OCI-LY7 (cell line): ENCODE measurements around the gene USP15. TPM values are rescaled to one million over a fixed set of nuclear protein-coding genes. Genes with fewer than 3 reads are reported as not detected.

Source experiments
- BruUV-seq: library from RNA; stranded (reverse); fragments of 400-500 nt; replicated peaks from 2 replicates; lab custom pipeline; 2021; lab: Mats Ljungman, UMichigan
- CTCF ChIA-PET: fragments of 300-600 bp; sonication (Branson Sonifier 250); formaldehyde crosslinking; loops from one replicate; lab custom pipeline; 2022; ENCODE audit warnings: antibody characterized with exemption; ENCODE audit not compliant: unreplicated experiment; lab: Charles Lee
- POLR2A ChIA-PET: fragments of 300-600 bp; sonication (Branson Sonifier 250); formaldehyde crosslinking; loops from one replicate; lab custom pipeline; 2022; ENCODE audit warnings: antibody characterized with exemption; lab: Charles Lee
- DNase-seq: peaks from one replicate; pipeline ENCODE4 v3.0.0-alpha.2; 2015; ENCODE audit warnings: low spot score
- H2AFZ ChIP-seq: fragments of 200-600 bp; sonication (generic), shearing (Covaris generic); 2 replicates; pipeline ENCODE4 v1.6.1; 2014; ENCODE audit warnings: mild to moderate bottlenecking, antibody characterized with exemption, low read length, moderate library complexity
- H3K27ac ChIP-seq: fragments of 200-600 bp; sonication (generic); 2 replicates; pipeline ENCODE4 v1.5.1; 2014; ENCODE audit warnings: mixed run types, low read depth, mild to moderate bottlenecking, moderate library complexity, low read length, inconsistent platforms; ENCODE audit not compliant: poor library complexity, severe bottlenecking
- H3K36me3 ChIP-seq: fragments of 200-600 bp; sonication (generic); 2 replicates; pipeline ENCODE4 v1.6.1; 2014; ENCODE audit warnings: mild to moderate bottlenecking, antibody characterized with exemption, low read length, moderate library complexity, mixed read lengths; ENCODE audit not compliant: insufficient read depth
- H3K4me1 ChIP-seq: fragments of 200-600 bp; sonication (generic); 2 replicates; pipeline ENCODE4 v1.5.1; 2014; ENCODE audit warnings: mild to moderate bottlenecking, low read length; ENCODE audit not compliant: insufficient read depth, poor library complexity, severe bottlenecking
- H3K4me2 ChIP-seq: fragments of 200-600 bp; sonication (generic); 2 replicates; pipeline ENCODE4 v1.6.1; 2014; ENCODE audit warnings: mild to moderate bottlenecking, low read length
- H3K4me3 ChIP-seq: fragments of 200-600 bp; sonication (generic); 2 replicates; pipeline ENCODE4 v1.5.1; 2014; ENCODE audit warnings: mild to moderate bottlenecking, low read depth, low read length; ENCODE audit not compliant: poor library complexity, severe bottlenecking
- H3K79me2 ChIP-seq: fragments of 200-600 bp; sonication (generic); 2 replicates; pipeline ENCODE4 v1.6.1; 2016; ENCODE audit warnings: low read depth, mild to moderate bottlenecking, low read length, moderate library complexity, mixed read lengths; ENCODE audit not compliant: insufficient read depth
- H3K9me2 ChIP-seq: fragments of 200-600 bp; sonication (generic); 2 replicates; pipeline ENCODE4 v1.6.1; 2016; ENCODE audit warnings: mild to moderate bottlenecking, low read length, mixed read lengths; ENCODE audit not compliant: insufficient read depth
- H3K9me3 ChIP-seq: fragments of 200-600 bp; sonication (generic); 2 replicates; pipeline ENCODE4 v1.6.1; 2014; ENCODE audit warnings: mild to moderate bottlenecking, mixed run types, low read length, mixed read lengths
- H4K20me1 ChIP-seq: fragments of 200-600 bp; sonication (generic); 2 replicates; pipeline ENCODE4 v1.6.1; 2014; ENCODE audit warnings: mild to moderate bottlenecking, antibody characterized with exemption, low read length, moderate library complexity, mixed read lengths; ENCODE audit not compliant: insufficient read depth
- EZH2phosphoT487 ChIP-seq: fragments of 200-600 bp; sonication (generic); IDR thresholded peaks from 2 replicates; pipeline ENCODE4 v1.6.1; 2018; ENCODE audit warnings: low read depth, borderline replicate concordance, mild to moderate bottlenecking, mixed run types, antibody characterized with exemption, low read length, moderate library complexity, mixed read lengths
- intact Hi-C: fragments of 100-400 bp; cut with micrococcal nuclease; formaldehyde crosslinking; loops from one replicate; pipeline ENCODE4 v1.10.0; 2022; ENCODE audit not compliant: unreplicated experiment
- total RNA-seq, 2 experiments: library from RNA; depleted of rRNA in 1 of 2; stranded (reverse); fragments of >200 nt in 1 of 2; shearing (Covaris generic) in 1 of 2; gene quantifications; 2 replicates each; pipeline ENCODE4 v1.2.3, GENCODE V29; 2014 to 2022
- TF ChIP-seq, protein P1 (sequence below): fragments of 200-600 bp; sonication (generic); conservative IDR thresholded peaks from 2 replicates; pipeline ENCODE4 v1.5.1; 2014; ENCODE audit warnings: mild to moderate bottlenecking, antibody characterized with exemption, low read length, moderate library complexity, mixed read lengths

Gene USP15
- total RNA-seq, 2 experiments from 2014 or later, result 43.3 to 62.8 TPM

DNA sequence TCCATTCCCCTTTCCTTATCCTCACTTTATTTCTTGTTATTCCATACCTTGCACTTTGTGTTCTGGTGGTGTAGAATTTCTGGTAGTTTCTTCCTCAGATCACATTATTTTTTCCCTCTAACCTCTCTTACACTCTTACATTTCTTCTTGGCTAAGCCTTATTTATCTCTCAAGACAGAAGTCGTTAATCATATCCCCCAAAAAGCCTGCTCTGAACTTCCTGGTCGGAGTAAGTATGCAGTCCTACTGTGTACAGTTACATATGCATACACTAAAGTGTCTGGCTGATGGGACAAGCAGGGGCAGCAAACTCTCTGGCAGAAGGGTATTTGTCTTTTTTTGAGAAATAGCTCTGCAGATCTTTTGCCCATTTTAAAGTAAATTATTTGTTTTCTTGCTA lies 33.1 kb upstream of the USP15 start:
- CTCF ChIA-PET, result no interaction called here
- Histone ChIP-seq H3K9me2 (no peaks in the 10 kb centered on the region), H3K4me1 (no peaks in the 10 kb centered on the region), H4K20me1 (no peaks in the 10 kb centered on the region), H3K79me2 (no peaks in the 10 kb centered on the region), H2AFZ (no peak overlapping the region), H3K27ac (no peak overlapping the region), H3K4me2 (no peak overlapping the region), H3K36me3 (no peaks in the 10 kb centered on the region), H3K4me3 (no peak overlapping the region), H3K9me3 (no peaks in the 10 kb centered on the region)
- BruUV-seq, result no TSS peak
- intact Hi-C loops, result no loop called here
- POLR2A ChIA-PET, result no interaction called here
- TF ChIP-seq, protein P1, sequence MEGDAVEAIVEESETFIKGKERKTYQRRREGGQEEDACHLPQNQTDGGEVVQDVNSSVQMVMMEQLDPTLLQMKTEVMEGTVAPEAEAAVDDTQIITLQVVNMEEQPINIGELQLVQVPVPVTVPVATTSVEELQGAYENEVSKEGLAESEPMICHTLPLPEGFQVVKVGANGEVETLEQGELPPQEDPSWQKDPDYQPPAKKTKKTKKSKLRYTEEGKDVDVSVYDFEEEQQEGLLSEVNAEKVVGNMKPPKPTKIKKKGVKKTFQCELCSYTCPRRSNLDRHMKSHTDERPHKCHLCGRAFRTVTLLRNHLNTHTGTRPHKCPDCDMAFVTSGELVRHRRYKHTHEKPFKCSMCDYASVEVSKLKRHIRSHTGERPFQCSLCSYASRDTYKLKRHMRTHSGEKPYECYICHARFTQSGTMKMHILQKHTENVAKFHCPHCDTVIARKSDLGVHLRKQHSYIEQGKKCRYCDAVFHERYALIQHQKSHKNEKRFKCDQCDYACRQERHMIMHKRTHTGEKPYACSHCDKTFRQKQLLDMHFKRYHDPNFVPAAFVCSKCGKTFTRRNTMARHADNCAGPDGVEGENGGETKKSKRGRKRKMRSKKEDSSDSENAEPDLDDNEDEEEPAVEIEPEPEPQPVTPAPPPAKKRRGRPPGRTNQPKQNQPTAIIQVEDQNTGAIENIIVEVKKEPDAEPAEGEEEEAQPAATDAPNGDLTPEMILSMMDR, result no peak
- no peak for TF ChIP-seq EZH2phosphoT487
- no peak for DNase-seq

DNA sequence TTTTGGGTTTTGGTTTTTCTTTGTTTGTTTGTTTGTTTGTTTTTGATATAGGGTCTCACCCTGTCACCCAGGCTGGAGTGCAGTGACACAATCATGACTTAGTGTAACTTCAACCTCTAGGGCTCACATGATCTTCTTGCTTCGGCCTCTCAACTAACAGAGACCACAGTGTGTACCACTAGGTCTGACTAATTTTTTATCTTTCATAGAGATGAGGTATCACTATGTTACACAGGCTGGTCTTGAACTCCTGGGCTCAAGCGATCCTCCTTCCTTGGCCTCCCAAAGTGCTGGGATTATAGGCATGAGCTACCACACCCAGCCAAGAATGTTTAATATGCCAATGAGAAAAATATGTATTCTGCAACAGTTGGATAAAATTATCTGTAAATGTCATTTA lies 29.6 kb upstream of the USP15 start:
- TF ChIP-seq, protein P1, result no peak
- no peak for TF ChIP-seq EZH2phosphoT487
- ChIA-PET POLR2A (interaction anchor here (0.7 kb wide), 1 partner anchor 12 kb away, joined by 3 read pairs; no protein-coding TSS in a partner anchor), CTCF (no interaction called here)
- H3K4me2 ChIP-seq, result no peak overlapping the region
- H3K9me3 ChIP-seq, result no peaks in the 10 kb centered on the region
- no peak overlapping the region for H3K4me3 ChIP-seq
- BruUV-seq, result no TSS peak
- H3K27ac ChIP-seq, result no peak overlapping the region
- H4K20me1 ChIP-seq, result no peaks in the 10 kb centered on the region
- H3K4me1 ChIP-seq, result no peaks in the 10 kb centered on the region
- no peaks in the 10 kb centered on the region for H3K9me2 ChIP-seq
- no peaks in the 10 kb centered on the region for H3K36me3 ChIP-seq
- intact Hi-C loops, result no loop called here
- no peak overlapping the region for H2AFZ ChIP-seq
- no peak for DNase-seq
- no peaks in the 10 kb centered on the region for H3K79me2 ChIP-seq

DNA sequence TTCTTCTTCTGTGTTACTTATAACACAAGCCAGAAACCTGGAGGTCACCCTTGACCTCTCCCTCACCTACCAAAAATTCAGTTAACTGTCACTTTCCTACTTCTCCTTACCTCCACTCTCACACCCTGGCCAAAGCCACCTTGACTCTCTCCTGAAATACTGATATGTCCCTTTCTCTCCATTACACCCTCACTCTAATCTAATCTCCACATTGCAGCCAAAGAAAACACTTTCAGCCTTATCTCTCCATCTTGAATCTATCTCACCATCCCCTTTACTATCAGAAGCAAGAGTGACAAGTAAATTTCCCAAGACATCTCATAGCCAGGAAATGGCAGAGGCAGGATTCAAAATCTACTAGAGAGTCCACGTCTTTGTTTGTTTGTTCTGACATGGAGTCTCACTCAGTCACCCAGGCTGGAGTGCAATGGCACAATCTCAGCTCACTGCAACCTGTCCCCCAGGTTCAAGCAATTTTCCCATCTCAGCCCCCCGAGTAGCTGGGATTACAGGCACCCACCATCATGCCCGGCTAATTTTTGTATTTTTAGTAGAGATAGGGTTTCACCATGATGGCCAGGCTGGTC lies 28.0 kb upstream of the USP15 start:
- H3K27ac ChIP-seq, result no peak overlapping the region
- POLR2A ChIA-PET, result no interaction called here
- intact Hi-C loops, result no loop called here
- BruUV-seq, result no TSS peak
- TF ChIP-seq, protein P1, result no peak
- no peak for TF ChIP-seq EZH2phosphoT487
- H3K4me3 ChIP-seq, result no peak overlapping the region
- no peaks in the 10 kb centered on the region for H3K4me1 ChIP-seq
- no peaks in the 10 kb centered on the region for H3K9me2 ChIP-seq
- H3K4me2 ChIP-seq, result no peak overlapping the region
- no peaks in the 10 kb centered on the region for H3K79me2 ChIP-seq
- no peaks in the 10 kb centered on the region for H3K36me3 ChIP-seq
- no peak for DNase-seq
- no peak overlapping the region for H2AFZ ChIP-seq
- no peaks in the 10 kb centered on the region for H3K9me3 ChIP-seq
- CTCF ChIA-PET, result no interaction called here
- no peaks in the 10 kb centered on the region for H4K20me1 ChIP-seq
